ENCODE results near the gene DDX4.

DNA sequence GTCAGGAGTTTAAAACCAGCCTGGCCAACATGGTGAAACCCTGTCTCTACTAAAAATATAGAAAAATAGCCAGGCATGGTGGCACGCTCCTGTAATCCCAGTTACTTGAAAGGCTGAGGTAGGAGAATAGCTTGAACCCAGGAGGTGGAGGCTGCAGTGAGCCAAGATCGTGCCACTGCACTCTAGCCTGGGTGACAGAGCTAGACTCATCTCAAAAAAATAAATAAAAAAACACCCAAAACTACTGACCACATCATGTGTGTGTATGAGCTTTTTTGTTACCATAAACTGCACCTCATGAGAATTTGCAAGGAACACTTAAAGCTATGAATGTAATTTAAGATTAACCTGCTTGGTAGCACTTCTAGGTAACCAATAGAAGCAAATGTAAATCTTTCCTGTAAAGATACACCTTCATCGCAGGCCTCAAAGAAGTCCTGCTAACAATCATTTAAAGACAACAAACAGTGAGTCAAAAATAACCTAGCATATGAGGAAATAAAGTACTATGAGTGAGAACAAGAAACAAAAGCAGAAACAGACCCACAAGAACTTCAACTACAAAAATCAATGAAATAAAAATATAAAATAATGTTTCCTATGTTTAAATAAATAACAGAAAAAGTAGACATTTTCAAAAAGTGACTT lies 38.7 kb upstream of the DDX4 start:
- TF ChIP-seq KAT2B (IDR thresholded peaks at IDR 0.05; ENCODE audit: low read depth, low read length) = no peak
- TF ChIP-seq SMARCB1 (IDR thresholded peaks at IDR 0.05; ENCODE audit: insufficient read length, low read depth) = no peak
- TF ChIP-seq BRCA1 (IDR thresholded peaks at IDR 0.05) = no peak
- no peak for TF ChIP-seq BRCA1 (CRISPR knock-in tag; IDR thresholded peaks at IDR 0.05)
